ENCODE results near the gene PRPF18.

Gene PRPF18

DNA sequence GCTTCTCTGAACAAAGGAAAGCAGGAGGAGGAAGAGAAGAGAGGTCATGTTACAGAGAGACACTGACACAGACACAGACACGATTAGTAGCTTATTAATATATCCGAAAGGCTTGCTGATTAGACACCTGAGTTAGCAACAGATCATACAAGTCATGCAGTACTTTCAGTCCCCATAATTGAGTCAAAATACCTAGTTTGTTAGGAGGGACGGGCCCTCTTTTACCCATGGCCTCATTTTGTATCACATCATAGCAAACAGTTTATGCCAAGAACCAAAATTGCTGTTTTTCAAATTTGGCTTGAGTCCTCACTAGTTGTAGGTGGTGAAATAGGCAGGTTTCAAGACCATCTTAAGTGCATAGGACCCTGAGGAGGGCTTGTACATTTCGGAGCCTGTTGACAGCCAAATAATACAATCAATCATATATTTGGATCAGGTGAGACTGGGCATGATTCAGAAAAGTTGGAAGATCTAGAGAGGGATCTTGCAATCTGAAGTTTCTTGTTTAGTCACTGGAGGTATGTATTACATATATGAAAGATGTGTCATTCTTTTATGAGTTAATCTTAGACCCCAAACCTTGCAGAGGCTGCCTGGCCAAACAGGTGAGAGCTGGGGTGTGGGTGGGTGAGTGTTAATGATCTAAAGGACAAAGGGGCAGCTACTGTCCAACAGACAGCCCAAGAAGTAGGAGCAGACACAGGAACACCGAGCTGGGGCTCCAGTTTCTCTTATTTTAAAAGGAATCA is 65.4 kb downstream of the PRPF18 start:
- Histone ChIP-seq H3K4me2 (ENCODE audit: low read length) (no peak overlapping the region), H3K9ac (ENCODE audit: low read length) (no peak overlapping the region), H3K27ac (ENCODE audit: low read length) (no peak overlapping the region), H3K27me3 (ENCODE audit: low read depth, low read length) (no peaks in the 10 kb centered on the region), H3K4me1 (ENCODE audit: low read length) (no peaks in the 10 kb centered on the region), H3K9me3 (ENCODE audit: insufficient read depth, low read length) (no peaks in the 10 kb centered on the region), H3K79me2 (ENCODE audit: low read length) (no peaks in the 10 kb centered on the region), H3K4me3 (ENCODE audit: low read length) (no peak overlapping the region), H2AFZ (ENCODE audit: low read depth, low read length) (no peak overlapping the region), H4K20me1 (ENCODE audit: insufficient read depth, low read length) (no peaks in the 10 kb centered on the region), H3K36me3 (replicated peaks; ENCODE audit: low read depth, low read length) (peaks cover 51% of the 10 kb centered on the region)
- TF ChIP-seq EZH2phosphoT487 (IDR thresholded peaks at IDR 0.05; ENCODE audit: low read depth) = no peak
- no peak for TF ChIP-seq CTCF (IDR thresholded peaks at IDR 0.05; ENCODE audit: low read depth, low read length)

DNA sequence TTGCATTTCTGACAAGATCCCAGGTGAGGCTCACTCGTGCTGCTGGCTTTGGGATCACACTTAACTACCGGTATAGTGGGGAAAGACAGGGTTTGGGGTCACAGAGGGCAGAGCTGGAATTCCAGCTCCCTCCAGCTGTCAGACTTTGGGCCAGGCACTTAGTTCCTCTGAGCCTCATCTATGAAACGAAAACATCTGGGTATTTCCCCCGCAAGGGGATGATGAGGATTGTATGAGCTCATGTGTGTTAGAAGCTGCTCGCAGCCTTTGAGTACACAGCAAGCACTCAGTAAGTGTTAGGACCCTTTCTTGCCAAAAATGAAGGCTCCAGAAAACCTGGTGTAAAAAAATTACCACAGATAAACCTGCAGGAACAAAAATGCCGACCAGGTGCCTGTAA is 66.1 kb downstream of the PRPF18 start:
- H4K20me1 ChIP-seq (ENCODE audit: insufficient read depth, low read length) = no peaks in the 10 kb centered on the region
- H3K27me3 ChIP-seq (ENCODE audit: low read depth, low read length) = no peaks in the 10 kb centered on the region
- no peaks in the 10 kb centered on the region for H3K9me3 ChIP-seq (ENCODE audit: insufficient read depth, low read length)
- no peak overlapping the region for H3K4me3 ChIP-seq (ENCODE audit: low read length)
- TF ChIP-seq EZH2phosphoT487 (IDR thresholded peaks at IDR 0.05; ENCODE audit: low read depth) (no peak), CTCF (IDR thresholded peaks at IDR 0.05; ENCODE audit: low read depth, low read length) (no peak)
- peaks cover 51% of the 10 kb centered on the region for H3K36me3 ChIP-seq (replicated peaks; ENCODE audit: low read depth, low read length)
- no peaks in the 10 kb centered on the region for H3K4me1 ChIP-seq (ENCODE audit: low read length)
- no peak overlapping the region for H3K4me2 ChIP-seq (ENCODE audit: low read length)
- H3K79me2 ChIP-seq (ENCODE audit: low read length) = no peaks in the 10 kb centered on the region
- H3K27ac ChIP-seq (ENCODE audit: low read length) = no peak overlapping the region
- H2AFZ ChIP-seq (ENCODE audit: low read depth, low read length) = no peak overlapping the region
- no peak overlapping the region for H3K9ac ChIP-seq (ENCODE audit: low read length)

- Histone ChIP-seq H4K20me1 (ENCODE audit: insufficient read depth, low read length) (no peaks in the 10 kb centered on the region), H3K4me3 (ENCODE audit: low read length) (no peak overlapping the region), H3K27me3 (ENCODE audit: low read depth, low read length) (no peaks in the 10 kb centered on the region), H3K9ac (ENCODE audit: low read length) (no peak overlapping the region), H3K79me2 (ENCODE audit: low read length) (no peaks in the 10 kb centered on the region), H3K4me1 (ENCODE audit: low read length) (no peaks in the 10 kb centered on the region), H3K9me3 (ENCODE audit: insufficient read depth, low read length) (no peaks in the 10 kb centered on the region), H3K36me3 (replicated peaks; ENCODE audit: low read depth, low read length) (peaks cover 47% of the 10 kb centered on the region), H2AFZ (ENCODE audit: low read depth, low read length) (no peak overlapping the region), H3K4me2 (ENCODE audit: low read length) (no peak overlapping the region), H3K27ac (ENCODE audit: low read length) (no peak overlapping the region)
- TF ChIP-seq CTCF (IDR thresholded peaks at IDR 0.05; ENCODE audit: low read depth, low read length) = no peak
- no peak for TF ChIP-seq EZH2phosphoT487 (IDR thresholded peaks at IDR 0.05; ENCODE audit: low read depth)
Observed at GRCh38 chr10:13654118-13654830, 67.5 kb downstream of the PRPF18 start.

- Histone ChIP-seq H2AFZ (ENCODE audit: low read depth, low read length) (no peak overlapping the region), H3K4me2 (ENCODE audit: low read length) (no peak overlapping the region), H4K20me1 (ENCODE audit: insufficient read depth, low read length) (no peaks in the 10 kb centered on the region), H3K4me3 (ENCODE audit: low read length) (no peak overlapping the region), H3K9ac (ENCODE audit: low read length) (no peak overlapping the region), H3K36me3 (replicated peaks; ENCODE audit: low read depth, low read length) (peaks cover 52% of the 10 kb centered on the region), H3K27ac (ENCODE audit: low read length) (no peak overlapping the region), H3K4me1 (ENCODE audit: low read length) (no peaks in the 10 kb centered on the region), H3K27me3 (ENCODE audit: low read depth, low read length) (no peaks in the 10 kb centered on the region), H3K79me2 (ENCODE audit: low read length) (no peaks in the 10 kb centered on the region), H3K9me3 (ENCODE audit: insufficient read depth, low read length) (no peaks in the 10 kb centered on the region)
- TF ChIP-seq CTCF (IDR thresholded peaks at IDR 0.05; ENCODE audit: low read depth, low read length) = no peak
Observed at GRCh38 chr10:13654846-13655245, 68.1 kb downstream of the PRPF18 start.

Measured in OCI-LY3 (cell line).